ENCODE measurements around the gene SETD5.

- TF ChIP-seq CTCF (conservative IDR thresholded peaks at IDR 0.05; ENCODE audit: low read length) (peak; percentile 79), EZH2phosphoT487 (IDR thresholded peaks at IDR 0.05; ENCODE audit: borderline replicate concordance, low read depth, low read length) (no peak)
Measured at GRCh38 chr3:9500108-9501050, 103.0 kb downstream of the SETD5 start.

All from OCI-LY7 (cell line).